Pancreas (tissue), 10 donors: ENCODE results near the gene ZNF740. TPM values are rescaled to one million over a fixed set of nuclear protein-coding genes. Genes with fewer than 3 reads are reported as not detected.

ENCODE experiments used
- ATAC-seq, 4 donors: fragments of 200-7000 bp; cut with Tn5 transposase; one replicate each; pipeline versions ENCODE4 v1.8.0 to v1.9.1; 2020; ENCODE audit warnings: mild to moderate bottlenecking in 4 of 4, moderate library complexity in 4 of 4
- DNase-seq, 6 donors: peaks; one replicate each; pipeline ENCODE4 v3.0.0-alpha.2; 2020
- FAIRE-seq: peaks from 2 replicates; lab custom pipeline; 2012; peaks lifted over from hg19 to GRCh38; lab: Jason Lieb, UNC
- H3K27ac ChIP-seq, 4 donors: fragments of 200-600 bp; sonication (generic); 1 replicate in 3 of 4; 2 replicates in 1 of 4; pipeline versions ENCODE4 v1.5.0 to v1.8.0; 2020
- H3K27me3 ChIP-seq, 4 donors: fragments of 200-600 bp; one replicate each; pipeline ENCODE4 v1.8.0; 2021
- H3K36me3 ChIP-seq, 3 donors: fragments of 200-600 bp; sonication (generic) in 1 of 3; one replicate each; pipeline versions ENCODE4 v1.5.0 to v1.8.0; 2020 to 2021
- H3K4me1 ChIP-seq, 3 donors: fragments of 200-600 bp; one replicate each; pipeline ENCODE4 v1.8.0; 2021
- H3K4me3 ChIP-seq, 4 donors: fragments of 200-600 bp; sonication (generic) in 2 of 4; one replicate each; pipeline versions ENCODE4 v1.5.0 to v1.8.0; 2020 to 2021
- H3K9me3 ChIP-seq, 4 donors: fragments of 200-600 bp; one replicate each; pipeline ENCODE4 v1.8.0; 2021
- WGBS, 2 donors: extraction: QIAGEN DNeasy Blood & Tissue Kit; methylation state at CpG; one replicate each; pipeline ENCODE4 v1.1.7; 2013; 5-methylcytosine and 5-hydroxymethylcytosine counted together
- intact Hi-C, 3 donors: fragments of 100-400 bp; cut with DNase I; formaldehyde crosslinking; loops; one replicate each; pipeline versions ENCODE4 v1.11.1 to v1.14.2; 2022
- polyA plus RNA-seq, 2 donors: library from polyadenylated mRNA; stranded (reverse); fragments of 200-250 nt; gene quantifications; one replicate each; pipeline ENCODE4 v1.2.3, GENCODE V29; 2013
- total RNA-seq, 6 donors: library from RNA; stranded (reverse); fragmentation: NEBNext Ultra II Directional in 4 of 6; extraction: Animal tissue kit (Norgen Biotek cat#: 25700) in 4 of 6; gene quantifications; one replicate each; pipeline versions ENCODE4 v1.2.1 to v1.2.4, GENCODE V29; 2021 to 2023
- TF ChIP-seq, protein P1 (sequence below), 4 donors: fragments of 200-600 bp; sonication (generic) in 3 of 4; IDR thresholded peaks; one replicate each; pipeline versions ENCODE4 v1.5.0 to v1.8.0; 2021; ENCODE audit warnings: antibody characterized with exemption in 4 of 4
- donor health status: healthy with polysubstance abuse.
- donor health status: DM: no; HTN: no; CAD: no; lungs with moderate emphysema.
- donor health status: DM: no; HTN: no; CAD: no.
- donor health status: control.
- donor health status: control.
- donor health status: Bipolar disorder and iron deficiency.
- donor health status: DM: yes; HTN: yes; CAD: no.
- donor health status: DM: no; HTN: no; CAD: no.
- donor health status: DM: no; HTN: no; CAD: no.
- donor health status: DM: yes; HTN: yes; CAD: no.

The ZNF740 gene
- total and polyA plus RNA-seq, 8 donors: 5.2 to 33.1 (median 17.8) TPM

DNA sequence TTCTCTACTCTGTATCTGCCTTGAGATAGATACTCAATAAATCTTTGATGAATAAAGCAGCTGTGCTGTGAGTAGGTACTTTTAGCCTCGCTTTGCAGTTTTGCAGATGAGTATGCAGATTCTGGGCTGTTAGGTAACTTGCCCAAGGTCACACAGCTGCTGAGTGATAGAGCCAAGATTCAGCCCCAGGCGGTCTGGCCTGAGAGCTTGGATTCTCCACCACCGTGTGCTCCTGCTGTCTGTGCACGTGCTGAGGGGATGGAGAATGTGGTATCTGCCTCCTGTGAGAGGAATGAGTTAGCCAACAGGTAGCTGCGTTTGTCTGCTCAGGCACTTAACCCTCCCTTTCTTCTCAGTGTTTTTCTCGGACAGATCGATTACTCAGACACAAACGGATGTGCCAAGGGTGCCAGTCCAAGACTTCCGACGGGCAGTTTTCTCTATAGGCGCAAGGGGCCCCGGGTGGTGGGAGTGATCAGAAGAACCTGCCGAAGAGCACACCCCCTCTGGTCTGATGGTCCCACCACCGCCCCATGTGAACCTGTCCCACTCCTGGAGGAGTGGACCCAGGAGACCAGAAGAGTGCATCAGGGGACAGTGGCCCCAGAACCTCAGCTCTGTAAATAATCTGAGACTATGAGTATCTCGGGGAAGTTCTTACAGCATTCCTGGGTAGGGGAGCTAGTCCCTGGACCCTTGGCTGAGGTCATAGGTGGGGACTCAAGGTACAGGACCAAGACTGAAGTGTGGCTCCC is 6.8 kb downstream of the ZNF740 start:
- FAIRE-seq (no peak), DNase-seq (no peak), ATAC-seq (peak in 2 of 4 donors; percentile 21 to 38)
- TF ChIP-seq, protein P1, sequence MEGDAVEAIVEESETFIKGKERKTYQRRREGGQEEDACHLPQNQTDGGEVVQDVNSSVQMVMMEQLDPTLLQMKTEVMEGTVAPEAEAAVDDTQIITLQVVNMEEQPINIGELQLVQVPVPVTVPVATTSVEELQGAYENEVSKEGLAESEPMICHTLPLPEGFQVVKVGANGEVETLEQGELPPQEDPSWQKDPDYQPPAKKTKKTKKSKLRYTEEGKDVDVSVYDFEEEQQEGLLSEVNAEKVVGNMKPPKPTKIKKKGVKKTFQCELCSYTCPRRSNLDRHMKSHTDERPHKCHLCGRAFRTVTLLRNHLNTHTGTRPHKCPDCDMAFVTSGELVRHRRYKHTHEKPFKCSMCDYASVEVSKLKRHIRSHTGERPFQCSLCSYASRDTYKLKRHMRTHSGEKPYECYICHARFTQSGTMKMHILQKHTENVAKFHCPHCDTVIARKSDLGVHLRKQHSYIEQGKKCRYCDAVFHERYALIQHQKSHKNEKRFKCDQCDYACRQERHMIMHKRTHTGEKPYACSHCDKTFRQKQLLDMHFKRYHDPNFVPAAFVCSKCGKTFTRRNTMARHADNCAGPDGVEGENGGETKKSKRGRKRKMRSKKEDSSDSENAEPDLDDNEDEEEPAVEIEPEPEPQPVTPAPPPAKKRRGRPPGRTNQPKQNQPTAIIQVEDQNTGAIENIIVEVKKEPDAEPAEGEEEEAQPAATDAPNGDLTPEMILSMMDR (IDR thresholded peaks at IDR 0.05): no peak
- no peaks in the 10 kb centered on the region for H3K9me3 ChIP-seq
- no peaks in the 10 kb centered on the region for H3K27me3 ChIP-seq
- no peak overlapping the region for H3K27ac ChIP-seq
- no peak overlapping the region for H3K4me3 ChIP-seq
- 68 to 74% methylated on average over 15 of the region's 15 CpGs for WGBS, 2 donors
- H3K4me1 ChIP-seq: peaks cover 9 to 14% (median 13%) of the 10 kb centered on the region in 3 donors
- intact Hi-C loops: no loop called here
- peaks cover 5 to 30% (median 22%) of the 10 kb centered on the region in 3 donors for H3K36me3 ChIP-seq

DNA sequence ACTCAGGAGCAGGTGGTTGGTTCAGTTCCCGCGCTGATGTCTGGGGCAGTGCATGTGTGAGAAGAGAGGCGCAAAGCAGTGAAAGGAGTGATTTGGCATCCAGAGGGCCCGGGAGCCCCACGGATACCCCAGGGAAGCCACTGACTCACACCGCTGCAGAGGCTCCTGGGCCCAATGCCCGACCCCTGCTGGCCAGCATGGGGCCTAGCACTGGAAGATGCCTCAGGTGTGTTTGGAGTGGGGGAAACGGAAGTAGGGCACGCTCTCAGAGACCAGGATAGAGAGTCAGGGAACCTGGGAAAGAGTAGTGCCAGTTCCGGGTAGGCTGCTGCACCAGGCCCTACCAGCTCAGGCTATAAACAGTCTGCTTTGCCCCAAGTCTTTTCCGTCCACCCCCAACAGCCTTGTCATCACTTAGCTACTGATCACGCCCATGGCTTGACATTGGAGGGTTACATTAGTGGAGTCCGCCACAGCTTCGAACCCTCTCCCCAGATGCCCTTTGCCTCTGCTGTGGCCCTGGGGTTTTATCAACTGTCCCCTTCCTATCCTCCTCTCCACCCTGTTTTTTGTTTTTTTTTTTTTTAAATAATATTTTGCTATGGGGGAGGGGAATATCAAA is 9.7 kb downstream of the ZNF740 start:
- H3K9me3 ChIP-seq: no peaks in the 10 kb centered on the region
- peaks cover 5 to 22% (median 19%) of the 10 kb centered on the region in 3 donors for H3K36me3 ChIP-seq
- ATAC-seq (peak; percentile 72 to 90 (median 88)), DNase-seq (peak in 4 of 6 donors; percentile 56 to 76 (median 71)), FAIRE-seq (no peak)
- H3K27me3 ChIP-seq: no peaks in the 10 kb centered on the region
- no peak overlapping the region for H3K27ac ChIP-seq
- 39 to 44% methylated on average over 14 of the region's 14 CpGs for WGBS, 2 donors
- intact Hi-C loops: loop anchor here in 2 of 3 donors (10.0 kb wide), 2 partner anchors 45 to 125 kb away; no protein-coding TSS in a partner anchor
- H3K4me1 ChIP-seq: no peaks in the 10 kb centered on the region
- TF ChIP-seq, protein P1 (IDR thresholded peaks at IDR 0.05): peak; percentile 48 to 64 (median 52)
- no peak overlapping the region for H3K4me3 ChIP-seq

DNA sequence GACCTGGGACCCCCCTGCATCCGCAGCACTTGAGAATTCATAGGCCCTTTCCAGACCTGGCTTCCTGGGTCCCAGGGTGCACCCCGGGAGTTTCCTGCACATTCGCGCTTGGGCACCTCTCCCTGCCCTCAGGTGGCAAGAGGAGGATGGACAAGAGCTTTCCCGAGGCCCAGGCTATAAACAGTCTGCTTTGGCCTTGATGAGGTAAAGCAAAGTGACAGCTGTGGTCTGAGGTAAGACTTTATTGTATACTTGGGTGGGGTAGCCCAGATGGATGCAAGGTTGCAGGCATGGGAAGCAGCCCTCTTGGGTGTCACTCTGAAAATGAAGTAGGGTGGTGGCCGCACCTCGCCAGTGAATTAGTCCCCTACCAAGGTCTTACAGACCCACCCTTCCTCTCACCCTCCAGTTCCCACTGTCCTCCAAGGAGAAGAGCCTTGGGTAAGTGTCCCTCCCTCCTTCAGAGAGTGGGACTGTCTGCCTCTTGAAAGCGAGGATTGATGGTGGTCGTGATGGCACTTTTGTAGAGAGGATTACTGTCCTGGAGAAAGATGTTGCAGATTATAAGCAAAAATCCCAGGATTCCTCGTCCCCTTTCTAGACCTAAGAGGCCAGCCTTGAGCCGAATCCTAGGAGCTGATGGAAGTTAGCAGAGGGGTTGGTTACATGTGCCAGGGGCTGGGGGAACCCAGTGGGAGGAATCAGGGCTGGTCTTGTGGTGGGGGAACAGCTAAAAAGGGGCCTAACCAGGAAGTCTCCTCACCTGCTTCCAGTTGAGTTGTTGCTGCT is 10.8 kb downstream of the ZNF740 start:
- intact Hi-C loops: loop anchor here in 2 of 3 donors (10.0 kb wide), 2 partner anchors 46 to 126 kb away; no protein-coding TSS in a partner anchor
- FAIRE-seq (no peak), ATAC-seq (no peak), DNase-seq (no peak)
- TF ChIP-seq, protein P1 (IDR thresholded peaks at IDR 0.05): no peak
- H3K27ac ChIP-seq: no peak overlapping the region
- no peaks in the 10 kb centered on the region for H3K9me3 ChIP-seq
- no peaks in the 10 kb centered on the region for H3K4me1 ChIP-seq
- no peaks in the 10 kb centered on the region for H3K27me3 ChIP-seq
- H3K4me3 ChIP-seq: no peak overlapping the region
- WGBS, 2 donors: 82 to 86% methylated on average over 11 of the region's 11 CpGs
- H3K36me3 ChIP-seq: peaks cover 5 to 13% (median 8%) of the 10 kb centered on the region in 3 donors

DNA sequence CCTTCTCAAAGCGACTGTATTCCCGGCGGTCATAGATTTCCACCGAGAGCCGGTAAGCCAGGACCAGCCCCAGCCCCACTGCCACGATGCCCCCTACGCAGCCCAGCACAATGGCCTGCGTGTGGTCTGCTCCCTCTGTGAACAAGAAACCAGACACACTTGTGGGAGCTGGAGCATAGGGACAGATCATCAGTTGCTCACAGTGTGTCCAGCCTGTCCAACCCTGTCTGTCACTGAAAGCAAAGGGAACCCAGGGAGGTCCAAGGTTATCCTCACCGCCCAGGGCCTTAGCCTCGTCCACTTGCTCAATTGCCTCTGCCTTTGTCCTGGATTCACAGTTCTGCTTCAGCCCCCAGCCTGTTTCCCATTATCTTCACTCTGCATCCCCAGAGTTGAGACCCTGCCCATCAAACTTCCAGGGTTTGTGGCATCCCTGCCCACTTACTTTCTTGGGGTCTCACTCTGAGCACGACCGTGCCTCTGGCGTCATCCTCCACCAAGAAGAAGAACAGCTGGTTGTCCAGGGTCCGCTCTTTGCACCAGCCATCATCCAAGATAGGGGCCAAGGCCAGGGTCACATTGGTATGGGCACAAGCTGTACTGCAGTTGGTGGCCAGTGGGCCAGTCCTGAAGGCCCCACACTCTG is 11.5 kb downstream of the ZNF740 start:
- H3K9me3 ChIP-seq: no peaks in the 10 kb centered on the region
- DNase-seq (no peak), FAIRE-seq (no peak), ATAC-seq (no peak)
- H3K27ac ChIP-seq: no peak overlapping the region
- H3K4me3 ChIP-seq: no peak overlapping the region
- no peaks in the 10 kb centered on the region for H3K4me1 ChIP-seq
- peaks cover under 1 to 6% (median 2%) of the 10 kb centered on the region in 3 donors for H3K36me3 ChIP-seq
- H3K27me3 ChIP-seq: no peaks in the 10 kb centered on the region
- TF ChIP-seq, protein P1 (IDR thresholded peaks at IDR 0.05): no peak
- WGBS, 2 donors: 88 to 94% methylated on average over 14 of the region's 14 CpGs
- intact Hi-C loops: loop anchor here in 2 of 3 donors (10.0 kb wide), 2 partner anchors 47 to 127 kb away; no protein-coding TSS in a partner anchor
